Endodermal cell (in vitro differentiated cells): Measurements from ENCODE around the gene FAM9C. TPM values are rescaled to one million over a fixed set of nuclear protein-coding genes. Genes with fewer than 3 reads are reported as not detected.

Experiments used
- DNase-seq: peaks from one replicate; pipeline ENCODE4 v3.0.0-alpha.2; 2017
- H3K27ac ChIP-seq: 2 replicates; pipeline ENCODE4 v1.5.1; 2013; ENCODE audit warnings: mild to moderate bottlenecking, low read depth, low read length, moderate library complexity
- H3K27me3 ChIP-seq: 2 replicates; pipeline ENCODE4 v1.6.1; 2013; ENCODE audit warnings: mild to moderate bottlenecking, low read length, moderate library complexity; ENCODE audit not compliant: insufficient read depth, control insufficient read depth, poor library complexity, severe bottlenecking
- H3K36me3 ChIP-seq: 2 replicates; pipeline ENCODE4 v1.7.0; 2013; ENCODE audit warnings: mild to moderate bottlenecking, low read length, moderate library complexity; ENCODE audit not compliant: control insufficient read depth, insufficient read depth
- H3K4me1 ChIP-seq: one replicate; pipeline ENCODE4 v1.7.0; 2013; ENCODE audit warnings: low read length; ENCODE audit not compliant: control insufficient read depth, insufficient read depth
- H3K4me3 ChIP-seq: 2 replicates; pipeline ENCODE4 v1.5.1; 2013; ENCODE audit warnings: mild to moderate bottlenecking, low read length, moderate library complexity
- H3K9ac ChIP-seq: 2 replicates; pipeline ENCODE4 v1.6.1; 2013; ENCODE audit warnings: mild to moderate bottlenecking, low read length, moderate library complexity; ENCODE audit not compliant: poor library complexity, severe bottlenecking; ENCODE audit errors: extremely low read depth
- H3K9me3 ChIP-seq: 2 replicates; pipeline ENCODE4 v1.6.1; 2013; ENCODE audit warnings: mild to moderate bottlenecking, low read length, moderate library complexity; ENCODE audit not compliant: control insufficient read depth
- H3K27ac Mint-ChIP-seq: 2 replicates; pipeline ENCODE4 v1.8.0; 2020; ENCODE audit warnings: mixed read lengths
- H3K27me3 Mint-ChIP-seq: 2 replicates; pipeline ENCODE4 v1.8.0; 2021; ENCODE audit warnings: mild to moderate bottlenecking, mixed read lengths; ENCODE audit not compliant: insufficient read depth
- H3K36me3 Mint-ChIP-seq: 2 replicates; pipeline ENCODE4 v1.8.0; 2020; ENCODE audit warnings: low read depth, mixed read lengths
- H3K4me1 Mint-ChIP-seq: 2 replicates; pipeline ENCODE4 v1.8.0; 2020; ENCODE audit warnings: mixed read lengths
- H3K4me3 Mint-ChIP-seq: 2 replicates; pipeline ENCODE4 v1.8.0; 2020; ENCODE audit warnings: mild to moderate bottlenecking, moderate library complexity, mixed read lengths
- H3K9me3 Mint-ChIP-seq: 2 replicates; pipeline ENCODE4 v1.8.0; 2020; ENCODE audit warnings: mild to moderate bottlenecking, mixed read lengths
- WGBS, 2 experiments: methylation state at CpG; one replicate each; pipeline versions ENCODE4 v1.1.5 to v1.1.7; 2013; ENCODE audit warnings: missing lambda C conversion rate in 2 of 2, mixed read lengths in 1 of 2; ENCODE audit not compliant: insufficient coverage in 1 of 2, insufficient read length in 1 of 2; 5-methylcytosine and 5-hydroxymethylcytosine counted together
- total RNA-seq, 2 donors: library from RNA; stranded (reverse); fragmentation: NEBNext Ultra II Directional in 1 of 2; extraction: Animal tissue kit (Norgen Biotek cat#: 25700) in 1 of 2; gene quantifications; 2 replicates in 1 of 2; 3 replicates in 1 of 2; pipeline ENCODE4 v1.2.1, GENCODE V29; 2021
- TF ChIP-seq, protein P1 (sequence below): fragments of 200-600 bp; sonication (generic); conservative IDR thresholded peaks from 2 replicates; pipeline ENCODE4 v1.5.0; 2021; ENCODE audit warnings: antibody characterized with exemption, mild to moderate bottlenecking

Gene FAM9C
- total RNA-seq, 2 donors from 2014 or later = not detected

DNA sequence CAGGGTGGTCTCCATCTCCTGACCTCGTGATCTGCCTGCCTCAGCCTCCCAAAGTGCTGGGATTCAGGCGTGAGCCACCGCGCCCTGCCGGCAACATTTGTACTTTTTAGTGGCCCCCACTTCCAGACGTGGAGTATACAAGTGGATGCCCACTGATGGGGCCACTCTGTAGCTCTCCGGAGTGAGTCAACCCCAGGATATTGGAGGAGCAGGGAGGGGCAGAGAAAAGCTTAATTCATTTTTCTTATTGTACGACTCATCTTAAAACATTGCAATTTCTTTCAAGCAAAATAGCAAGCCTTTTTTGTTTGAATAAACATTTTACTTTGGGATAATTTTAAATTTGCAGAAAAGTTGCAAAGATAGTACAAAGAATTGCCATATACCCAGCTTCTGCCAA lies 34.6 kb downstream of the FAM9C start:
- Histone ChIP-seq H3K4me1 (no peaks in the 10 kb centered on the region), H3K9me3 (no peaks in the 10 kb centered on the region), H3K4me3 (no peak overlapping the region), H3K27ac (no peak overlapping the region), H3K36me3 (no peaks in the 10 kb centered on the region), H3K9ac (no peak overlapping the region), H3K27me3 (no peaks in the 10 kb centered on the region)
- no peak overlapping the region for H3K27ac Mint-ChIP-seq
- no peak for DNase-seq
- no peaks in the 10 kb centered on the region for H3K27me3 Mint-ChIP-seq
- no peaks in the 10 kb centered on the region for H3K36me3 Mint-ChIP-seq
- H3K4me3 Mint-ChIP-seq = no peak overlapping the region
- H3K9me3 Mint-ChIP-seq = peaks cover 48% of the 10 kb centered on the region
- 94% methylated on average over 7 of the region's 8 CpGs; no CpG with 5 or more reads in 1 of the 2 experiments for WGBS, 2 experiments
- TF ChIP-seq, protein P1, sequence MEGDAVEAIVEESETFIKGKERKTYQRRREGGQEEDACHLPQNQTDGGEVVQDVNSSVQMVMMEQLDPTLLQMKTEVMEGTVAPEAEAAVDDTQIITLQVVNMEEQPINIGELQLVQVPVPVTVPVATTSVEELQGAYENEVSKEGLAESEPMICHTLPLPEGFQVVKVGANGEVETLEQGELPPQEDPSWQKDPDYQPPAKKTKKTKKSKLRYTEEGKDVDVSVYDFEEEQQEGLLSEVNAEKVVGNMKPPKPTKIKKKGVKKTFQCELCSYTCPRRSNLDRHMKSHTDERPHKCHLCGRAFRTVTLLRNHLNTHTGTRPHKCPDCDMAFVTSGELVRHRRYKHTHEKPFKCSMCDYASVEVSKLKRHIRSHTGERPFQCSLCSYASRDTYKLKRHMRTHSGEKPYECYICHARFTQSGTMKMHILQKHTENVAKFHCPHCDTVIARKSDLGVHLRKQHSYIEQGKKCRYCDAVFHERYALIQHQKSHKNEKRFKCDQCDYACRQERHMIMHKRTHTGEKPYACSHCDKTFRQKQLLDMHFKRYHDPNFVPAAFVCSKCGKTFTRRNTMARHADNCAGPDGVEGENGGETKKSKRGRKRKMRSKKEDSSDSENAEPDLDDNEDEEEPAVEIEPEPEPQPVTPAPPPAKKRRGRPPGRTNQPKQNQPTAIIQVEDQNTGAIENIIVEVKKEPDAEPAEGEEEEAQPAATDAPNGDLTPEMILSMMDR = no peak
- peaks cover 21% of the 10 kb centered on the region for H3K4me1 Mint-ChIP-seq

DNA sequence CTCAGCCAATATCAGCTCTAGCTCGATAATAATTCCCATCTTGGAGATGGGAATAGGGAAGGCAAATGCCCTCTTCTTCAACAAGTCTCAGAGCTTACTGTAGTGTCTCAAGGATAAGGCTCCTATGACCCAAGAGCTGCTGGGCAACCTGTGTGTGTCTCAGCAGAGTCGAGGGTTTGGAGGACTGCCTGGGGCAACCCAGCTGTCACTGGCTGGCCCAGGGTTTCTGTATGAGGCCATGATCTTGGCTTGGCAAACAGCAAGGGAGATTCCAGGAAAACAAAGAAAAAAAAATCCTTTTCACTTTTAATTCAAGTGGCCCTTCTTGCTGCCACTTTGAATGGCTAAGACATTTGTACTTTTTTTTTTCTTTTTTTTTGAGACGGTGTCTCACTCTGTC lies 35.1 kb downstream of the FAM9C start:
- WGBS, 2 experiments = 91 to 100% methylated on average over 1 to 3 of the region's 3 CpGs
- no peaks in the 10 kb centered on the region for H3K9me3 ChIP-seq

DNA sequence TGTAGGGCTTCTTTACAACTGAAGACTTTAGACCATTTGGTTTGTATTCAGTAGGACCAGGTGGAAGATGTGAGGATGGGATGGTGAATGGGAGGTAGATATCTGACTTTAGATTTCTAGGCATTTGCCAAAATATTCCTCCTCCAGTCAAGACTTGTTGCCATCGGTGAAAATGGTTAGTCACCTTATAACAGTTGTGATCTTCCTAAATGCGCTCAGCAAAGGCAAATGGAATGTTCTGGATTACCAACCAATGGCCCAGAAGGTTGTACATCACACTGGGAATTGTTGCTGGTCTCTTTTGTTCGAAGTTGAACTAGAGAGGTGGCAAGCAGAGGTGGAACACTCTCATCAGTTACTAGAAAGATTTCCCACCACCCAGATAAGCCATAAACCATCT lies 35.6 kb downstream of the FAM9C start:
- Histone ChIP-seq H3K4me3 (no peak overlapping the region), H3K9ac (no peak overlapping the region), H3K27ac (no peak overlapping the region), H3K27me3 (no peaks in the 10 kb centered on the region), H3K36me3 (no peaks in the 10 kb centered on the region), H3K9me3 (no peaks in the 10 kb centered on the region), H3K4me1 (no peaks in the 10 kb centered on the region)
- no peaks in the 10 kb centered on the region for H3K27me3 Mint-ChIP-seq
- WGBS, 2 experiments = 92 to 100% methylated on average over 1 to 2 of the region's 3 CpGs
- H3K4me3 Mint-ChIP-seq = no peak overlapping the region
- TF ChIP-seq, protein P1 = no peak
- H3K36me3 Mint-ChIP-seq = no peaks in the 10 kb centered on the region
- no peak overlapping the region for H3K27ac Mint-ChIP-seq
- DNase-seq = no peak
- peaks cover 48% of the 10 kb centered on the region for H3K9me3 Mint-ChIP-seq
- H3K4me1 Mint-ChIP-seq = peaks cover 14% of the 10 kb centered on the region

More for the DNA sequence above, 35.1 kb downstream of the FAM9C start:
- Mint-ChIP-seq H3K27ac (no peak overlapping the region), H3K27me3 (no peaks in the 10 kb centered on the region), H3K4me3 (no peak overlapping the region), H3K36me3 (no peaks in the 10 kb centered on the region), H3K9me3 (peaks cover 48% of the 10 kb centered on the region), H3K4me1 (peaks cover 17% of the 10 kb centered on the region)
- TF ChIP-seq, protein P1 = no peak
- Histone ChIP-seq H3K9ac (no peak overlapping the region), H3K4me1 (no peaks in the 10 kb centered on the region), H3K4me3 (no peak overlapping the region), H3K36me3 (no peaks in the 10 kb centered on the region), H3K27me3 (no peaks in the 10 kb centered on the region), H3K27ac (no peak overlapping the region)
- no peak for DNase-seq
